ENCODE measurements around the gene CHCHD10. TPM values are rescaled to one million over a fixed set of nuclear protein-coding genes. Genes with fewer than 3 reads are reported as not detected.

Gene CHCHD10
- total and polyA plus RNA-seq, 4 donors = 13.4 to 784 (median 139) TPM

DNA sequence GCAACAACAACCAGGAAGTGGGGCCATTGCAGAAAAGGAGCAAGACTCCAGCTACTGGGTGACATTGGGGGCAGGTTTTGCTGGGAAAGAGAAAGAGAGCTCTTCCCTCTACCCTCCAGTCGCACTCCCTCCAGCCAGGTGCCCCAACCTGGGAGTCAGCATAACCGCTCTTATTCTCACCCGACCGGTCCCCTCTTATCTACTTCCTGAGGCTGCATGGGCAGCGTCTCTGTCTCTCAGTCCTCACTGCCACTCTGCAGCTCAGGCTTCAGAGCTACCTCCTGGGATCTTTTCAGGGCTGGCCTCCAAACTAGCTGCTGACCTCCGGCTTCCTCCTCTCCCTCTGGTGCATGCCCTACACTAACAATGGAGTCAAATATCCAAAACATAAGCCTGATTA, 22.0 kb downstream of the CHCHD10 start:
- Histone ChIP-seq H3K36me3 (ENCODE audit: control insufficient read depth in 4 of 4, insufficient read depth in 3 of 4, low read depth in 1 of 4, low read length in 3 of 4) (peaks cover 5 to 26% (median 7%) of the 10 kb centered on the region in 4 donors), H3K27me3 (ENCODE audit: control insufficient read depth in 4 of 4, insufficient read depth in 4 of 4, low read length in 3 of 4) (no peaks in the 10 kb centered on the region), H3K4me1 (ENCODE audit: control insufficient read depth in 4 of 4, insufficient read depth in 4 of 4, low read length in 3 of 4) (peaks cover 0 to 4% (median 2%) of the 10 kb centered on the region in 4 donors), H3K9ac (ENCODE audit: low read depth in 1 of 2, low read length in 2 of 2) (no peak overlapping the region), H3K27ac (ENCODE audit: low read depth in 1 of 2, low read length in 2 of 2) (no peak overlapping the region), H3K9me3 (ENCODE audit: control insufficient read depth in 4 of 4, low read length in 3 of 4) (no peaks in the 10 kb centered on the region), H3K4me3 (ENCODE audit: low read depth in 1 of 3, low read length in 3 of 3) (no peak overlapping the region)
- no peak for DNase-seq (ENCODE audit: low spot score)
- 78% methylated on average over 6 of the region's 6 CpGs for WGBS
- TF ChIP-seq GABPA (IDR thresholded peaks at IDR 0.05 in 1 of 2, conservative IDR thresholded peaks at IDR 0.05 in 1 of 2) = no peak
- no peak for TF ChIP-seq YY1 (IDR thresholded peaks at IDR 0.05)
- no peak for TF ChIP-seq HNF4G (IDR thresholded peaks at IDR 0.05)
- TF ChIP-seq FOXA2 (IDR thresholded peaks at IDR 0.05) = no peak
- no peak for TF ChIP-seq SP1 (IDR thresholded peaks at IDR 0.05)
- TF ChIP-seq, protein P1, sequence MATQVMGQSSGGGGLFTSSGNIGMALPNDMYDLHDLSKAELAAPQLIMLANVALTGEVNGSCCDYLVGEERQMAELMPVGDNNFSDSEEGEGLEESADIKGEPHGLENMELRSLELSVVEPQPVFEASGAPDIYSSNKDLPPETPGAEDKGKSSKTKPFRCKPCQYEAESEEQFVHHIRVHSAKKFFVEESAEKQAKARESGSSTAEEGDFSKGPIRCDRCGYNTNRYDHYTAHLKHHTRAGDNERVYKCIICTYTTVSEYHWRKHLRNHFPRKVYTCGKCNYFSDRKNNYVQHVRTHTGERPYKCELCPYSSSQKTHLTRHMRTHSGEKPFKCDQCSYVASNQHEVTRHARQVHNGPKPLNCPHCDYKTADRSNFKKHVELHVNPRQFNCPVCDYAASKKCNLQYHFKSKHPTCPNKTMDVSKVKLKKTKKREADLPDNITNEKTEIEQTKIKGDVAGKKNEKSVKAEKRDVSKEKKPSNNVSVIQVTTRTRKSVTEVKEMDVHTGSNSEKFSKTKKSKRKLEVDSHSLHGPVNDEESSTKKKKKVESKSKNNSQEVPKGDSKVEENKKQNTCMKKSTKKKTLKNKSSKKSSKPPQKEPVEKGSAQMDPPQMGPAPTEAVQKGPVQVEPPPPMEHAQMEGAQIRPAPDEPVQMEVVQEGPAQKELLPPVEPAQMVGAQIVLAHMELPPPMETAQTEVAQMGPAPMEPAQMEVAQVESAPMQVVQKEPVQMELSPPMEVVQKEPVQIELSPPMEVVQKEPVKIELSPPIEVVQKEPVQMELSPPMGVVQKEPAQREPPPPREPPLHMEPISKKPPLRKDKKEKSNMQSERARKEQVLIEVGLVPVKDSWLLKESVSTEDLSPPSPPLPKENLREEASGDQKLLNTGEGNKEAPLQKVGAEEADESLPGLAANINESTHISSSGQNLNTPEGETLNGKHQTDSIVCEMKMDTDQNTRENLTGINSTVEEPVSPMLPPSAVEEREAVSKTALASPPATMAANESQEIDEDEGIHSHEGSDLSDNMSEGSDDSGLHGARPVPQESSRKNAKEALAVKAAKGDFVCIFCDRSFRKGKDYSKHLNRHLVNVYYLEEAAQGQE (IDR thresholded peaks at IDR 0.05) = no peak
- no peak for TF ChIP-seq FOXA1 (IDR thresholded peaks at IDR 0.05)
- no peak for TF ChIP-seq NR2F2 (IDR thresholded peaks at IDR 0.05)
- no peak for TF ChIP-seq HNF4A (conservative IDR thresholded peaks at IDR 0.05)
- TF ChIP-seq, protein P2, sequence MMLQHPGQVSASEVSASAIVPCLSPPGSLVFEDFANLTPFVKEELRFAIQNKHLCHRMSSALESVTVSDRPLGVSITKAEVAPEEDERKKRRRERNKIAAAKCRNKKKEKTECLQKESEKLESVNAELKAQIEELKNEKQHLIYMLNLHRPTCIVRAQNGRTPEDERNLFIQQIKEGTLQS (IDR thresholded peaks at IDR 0.05) = no peak
- TF ChIP-seq, protein P3, sequence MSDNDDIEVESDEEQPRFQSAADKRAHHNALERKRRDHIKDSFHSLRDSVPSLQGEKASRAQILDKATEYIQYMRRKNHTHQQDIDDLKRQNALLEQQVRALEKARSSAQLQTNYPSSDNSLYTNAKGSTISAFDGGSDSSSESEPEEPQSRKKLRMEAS (IDR thresholded peaks at IDR 0.05) = no peak
- TF ChIP-seq, protein P4, sequence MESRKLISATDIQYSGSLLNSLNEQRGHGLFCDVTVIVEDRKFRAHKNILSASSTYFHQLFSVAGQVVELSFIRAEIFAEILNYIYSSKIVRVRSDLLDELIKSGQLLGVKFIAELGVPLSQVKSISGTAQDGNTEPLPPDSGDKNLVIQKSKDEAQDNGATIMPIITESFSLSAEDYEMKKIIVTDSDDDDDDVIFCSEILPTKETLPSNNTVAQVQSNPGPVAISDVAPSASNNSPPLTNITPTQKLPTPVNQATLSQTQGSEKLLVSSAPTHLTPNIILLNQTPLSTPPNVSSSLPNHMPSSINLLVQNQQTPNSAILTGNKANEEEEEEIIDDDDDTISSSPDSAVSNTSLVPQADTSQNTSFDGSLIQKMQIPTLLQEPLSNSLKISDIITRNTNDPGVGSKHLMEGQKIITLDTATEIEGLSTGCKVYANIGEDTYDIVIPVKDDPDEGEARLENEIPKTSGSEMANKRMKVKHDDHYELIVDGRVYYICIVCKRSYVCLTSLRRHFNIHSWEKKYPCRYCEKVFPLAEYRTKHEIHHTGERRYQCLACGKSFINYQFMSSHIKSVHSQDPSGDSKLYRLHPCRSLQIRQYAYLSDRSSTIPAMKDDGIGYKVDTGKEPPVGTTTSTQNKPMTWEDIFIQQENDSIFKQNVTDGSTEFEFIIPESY (IDR thresholded peaks at IDR 0.05) = no peak
- TF ChIP-seq TAF1 (conservative IDR thresholded peaks at IDR 0.05) = no peak
- no peak for TF ChIP-seq EGR1 (IDR thresholded peaks at IDR 0.05; ENCODE audit: low read depth in 2 of 2)
- TF ChIP-seq RXRA (IDR thresholded peaks at IDR 0.05) = no peak
- TF ChIP-seq, protein P5, sequence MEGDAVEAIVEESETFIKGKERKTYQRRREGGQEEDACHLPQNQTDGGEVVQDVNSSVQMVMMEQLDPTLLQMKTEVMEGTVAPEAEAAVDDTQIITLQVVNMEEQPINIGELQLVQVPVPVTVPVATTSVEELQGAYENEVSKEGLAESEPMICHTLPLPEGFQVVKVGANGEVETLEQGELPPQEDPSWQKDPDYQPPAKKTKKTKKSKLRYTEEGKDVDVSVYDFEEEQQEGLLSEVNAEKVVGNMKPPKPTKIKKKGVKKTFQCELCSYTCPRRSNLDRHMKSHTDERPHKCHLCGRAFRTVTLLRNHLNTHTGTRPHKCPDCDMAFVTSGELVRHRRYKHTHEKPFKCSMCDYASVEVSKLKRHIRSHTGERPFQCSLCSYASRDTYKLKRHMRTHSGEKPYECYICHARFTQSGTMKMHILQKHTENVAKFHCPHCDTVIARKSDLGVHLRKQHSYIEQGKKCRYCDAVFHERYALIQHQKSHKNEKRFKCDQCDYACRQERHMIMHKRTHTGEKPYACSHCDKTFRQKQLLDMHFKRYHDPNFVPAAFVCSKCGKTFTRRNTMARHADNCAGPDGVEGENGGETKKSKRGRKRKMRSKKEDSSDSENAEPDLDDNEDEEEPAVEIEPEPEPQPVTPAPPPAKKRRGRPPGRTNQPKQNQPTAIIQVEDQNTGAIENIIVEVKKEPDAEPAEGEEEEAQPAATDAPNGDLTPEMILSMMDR (IDR thresholded peaks at IDR 0.05; ENCODE audit: low read depth, low read length, missing input control) = no peak
- TF ChIP-seq RAD21 (IDR thresholded peaks at IDR 0.05) = no peak
- no peak for TF ChIP-seq JUND (IDR thresholded peaks at IDR 0.05)
